GM21528 (cell line): ENCODE data around the gene FLOT1.

Experiments used
- ATAC-seq: cut with Tn5 transposase; IDR thresholded peaks from one replicate; pipeline ENCODE4 v1.9.1; 2021; ENCODE audit warnings: mild to moderate bottlenecking, moderate library complexity; ENCODE audit not compliant: unreplicated experiment, low FRiP score

Gene FLOT1

DNA sequence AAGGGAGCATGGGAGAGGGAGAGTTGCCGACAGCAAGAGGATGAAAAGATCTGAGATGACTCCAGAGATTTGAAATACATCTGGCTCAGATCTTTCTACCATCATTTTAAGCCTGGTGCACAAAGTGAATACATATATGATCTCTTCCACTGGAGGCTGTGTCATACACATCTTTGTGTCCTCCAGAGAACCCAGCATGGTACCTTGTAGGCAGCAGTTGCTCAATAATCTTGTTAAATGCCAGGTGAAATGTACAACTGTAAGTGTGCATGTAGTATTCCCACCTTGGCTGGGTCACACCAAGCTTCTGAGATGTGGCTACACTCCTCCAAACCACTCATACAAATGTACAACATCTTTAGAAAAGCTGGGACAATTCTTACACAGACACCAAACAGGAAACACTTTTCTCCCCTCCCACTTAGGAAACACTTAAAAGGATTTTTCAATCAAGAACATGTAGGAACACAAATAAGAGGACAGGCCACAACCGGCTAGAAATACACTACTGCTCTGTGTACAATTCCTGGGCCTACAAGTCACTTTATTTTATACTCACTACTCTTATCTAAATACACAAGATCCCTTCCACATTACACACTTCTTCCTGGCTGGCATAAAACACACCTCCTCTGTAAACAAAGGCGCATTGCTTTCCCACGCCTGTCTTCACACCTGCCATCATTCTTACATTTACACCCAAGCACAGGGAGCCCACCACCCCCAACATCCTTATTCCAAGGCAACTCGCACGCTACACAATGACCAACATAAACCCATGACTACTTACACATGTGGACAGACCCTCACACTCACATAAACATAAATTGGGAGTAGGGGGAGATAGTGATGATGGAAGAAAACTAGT is 5.6 kb upstream of the FLOT1 start:
- ATAC-seq: no peak

DNA sequence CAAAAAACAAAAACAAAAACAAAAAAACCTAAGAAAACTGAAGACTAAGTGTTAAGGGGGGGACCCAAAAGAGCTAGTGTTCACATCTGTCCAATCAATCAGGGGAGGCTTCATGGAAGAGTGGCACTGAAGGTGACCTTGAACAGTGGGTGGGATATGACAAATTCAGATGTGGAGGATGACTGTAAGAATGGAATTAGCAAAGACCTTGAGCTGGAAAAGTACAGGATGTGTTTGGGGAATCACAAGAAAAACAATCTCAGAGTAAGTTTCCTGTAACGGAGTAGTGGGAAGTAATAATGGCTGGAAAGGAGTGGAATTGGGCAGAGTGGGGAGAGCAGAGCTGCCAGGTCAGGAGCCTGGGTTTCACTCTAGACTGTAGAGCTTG is 4.8 kb upstream of the FLOT1 start:
- no peak for ATAC-seq

DNA sequence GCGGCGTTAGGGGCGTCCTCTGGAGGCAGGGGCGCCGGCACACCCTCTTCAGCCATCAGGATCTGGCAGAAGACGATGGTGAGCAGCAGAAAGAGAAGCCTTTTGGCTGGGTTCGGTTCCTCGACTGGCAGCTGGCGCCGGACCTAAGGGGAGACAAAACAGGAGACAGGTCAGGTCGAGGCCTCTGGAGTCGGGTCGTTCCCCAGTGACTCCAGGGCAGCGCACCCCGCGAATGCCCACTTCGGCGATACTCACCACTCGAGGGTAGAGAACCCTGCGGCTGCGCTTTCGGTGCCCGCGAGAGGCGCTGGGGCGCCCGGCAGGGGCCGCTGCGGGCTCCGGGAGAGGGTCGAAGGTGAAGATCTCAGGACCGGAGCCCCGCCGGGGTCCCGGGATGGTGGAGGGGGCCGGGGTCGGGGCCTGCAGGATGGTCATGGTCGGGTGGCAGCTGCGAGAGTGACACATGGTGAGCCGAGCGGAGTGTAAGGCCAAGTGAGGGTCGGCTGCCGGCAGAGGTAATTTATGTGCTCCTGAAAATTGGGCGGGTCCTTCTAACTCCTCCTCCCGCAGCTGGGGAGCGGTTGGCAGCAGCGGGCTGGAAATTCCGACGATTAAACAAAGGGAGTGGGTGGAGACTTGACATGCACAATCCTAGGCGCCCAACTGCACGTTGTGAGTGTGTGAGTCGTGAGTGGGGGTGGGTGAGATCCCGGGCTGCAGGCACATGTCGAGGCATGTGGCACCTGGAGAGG is 1.7 kb upstream of the FLOT1 start, which contains the start of gene IER3:
TSS of gene IER3 (minus strand) at position 494 of the 752 bp plus-strand sequence. CDS start at position 465, 29 bp downstream.
- peak; percentile 42 for ATAC-seq

DNA sequence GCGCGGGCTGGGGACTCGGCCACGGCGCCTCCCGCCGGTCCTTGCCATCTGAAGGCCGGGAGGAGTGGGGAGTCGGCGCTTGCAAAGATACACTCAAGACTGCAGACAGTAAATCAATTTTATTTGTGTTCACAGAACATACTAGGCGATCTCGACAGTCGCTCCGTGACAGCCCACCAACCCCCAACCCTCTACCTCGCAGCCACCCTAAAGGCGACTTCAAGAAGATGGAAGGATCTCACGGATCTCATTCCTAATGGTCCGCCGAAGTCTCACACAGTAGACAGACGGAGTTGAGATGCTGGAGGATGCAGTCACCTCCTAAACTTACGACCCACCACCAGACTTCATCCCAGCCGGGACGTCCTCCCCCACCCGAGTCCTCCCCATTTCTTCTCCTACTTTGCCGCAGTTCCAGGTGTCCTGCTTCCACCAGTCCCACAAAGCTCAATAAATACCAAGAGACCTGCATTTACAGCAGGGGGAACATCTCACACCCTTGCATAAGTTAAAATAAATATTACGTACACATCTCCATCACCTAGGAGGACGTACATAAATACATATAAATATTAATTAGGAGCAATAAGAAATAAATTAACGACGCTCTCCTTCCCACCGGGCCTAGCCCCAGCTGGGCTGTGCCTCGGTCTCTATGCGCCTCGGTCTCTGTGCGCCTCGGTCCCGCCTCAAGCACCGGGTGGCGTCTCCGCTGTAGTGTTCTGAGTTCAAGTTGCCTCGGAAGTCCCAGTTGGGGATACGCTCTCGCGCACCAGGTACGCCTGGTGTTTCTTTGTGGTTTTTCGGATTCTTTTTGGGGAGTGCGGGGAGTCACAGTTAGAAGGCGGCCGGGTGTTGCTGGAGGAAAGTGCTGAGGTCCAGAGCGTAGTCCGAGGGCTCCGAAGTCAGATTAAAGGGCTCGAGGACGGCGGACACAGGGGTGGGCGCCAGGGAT is 889 bp upstream of the FLOT1 start:
- peak; percentile 12 for ATAC-seq

DNA sequence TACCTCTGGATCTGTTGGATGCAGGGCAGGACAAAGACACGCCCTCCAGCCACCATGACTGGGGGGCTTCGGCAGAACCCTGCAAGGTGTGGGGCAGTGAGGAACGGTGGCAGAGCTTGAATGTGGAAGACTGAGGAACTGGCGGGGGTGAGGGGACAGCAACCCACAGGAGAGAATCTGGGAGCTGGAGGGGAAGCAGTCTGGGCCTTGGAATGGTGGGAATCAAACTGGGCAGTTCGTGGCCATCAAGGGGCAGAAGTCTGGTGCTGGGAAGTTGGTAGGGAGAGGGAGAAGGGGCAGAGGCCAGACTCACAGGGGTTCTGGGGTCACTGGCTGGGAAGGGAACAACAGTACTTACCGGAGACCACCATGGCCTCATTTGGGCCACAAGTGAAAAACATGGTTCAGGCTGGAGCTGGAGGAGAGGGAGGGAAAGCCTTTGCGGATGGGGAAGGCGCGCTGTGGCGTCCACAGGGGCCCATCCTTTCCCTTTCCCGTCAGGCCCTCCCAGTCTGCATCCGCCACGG is 635 bp downstream of the FLOT1 start:
- ATAC-seq: no peak

DNA sequence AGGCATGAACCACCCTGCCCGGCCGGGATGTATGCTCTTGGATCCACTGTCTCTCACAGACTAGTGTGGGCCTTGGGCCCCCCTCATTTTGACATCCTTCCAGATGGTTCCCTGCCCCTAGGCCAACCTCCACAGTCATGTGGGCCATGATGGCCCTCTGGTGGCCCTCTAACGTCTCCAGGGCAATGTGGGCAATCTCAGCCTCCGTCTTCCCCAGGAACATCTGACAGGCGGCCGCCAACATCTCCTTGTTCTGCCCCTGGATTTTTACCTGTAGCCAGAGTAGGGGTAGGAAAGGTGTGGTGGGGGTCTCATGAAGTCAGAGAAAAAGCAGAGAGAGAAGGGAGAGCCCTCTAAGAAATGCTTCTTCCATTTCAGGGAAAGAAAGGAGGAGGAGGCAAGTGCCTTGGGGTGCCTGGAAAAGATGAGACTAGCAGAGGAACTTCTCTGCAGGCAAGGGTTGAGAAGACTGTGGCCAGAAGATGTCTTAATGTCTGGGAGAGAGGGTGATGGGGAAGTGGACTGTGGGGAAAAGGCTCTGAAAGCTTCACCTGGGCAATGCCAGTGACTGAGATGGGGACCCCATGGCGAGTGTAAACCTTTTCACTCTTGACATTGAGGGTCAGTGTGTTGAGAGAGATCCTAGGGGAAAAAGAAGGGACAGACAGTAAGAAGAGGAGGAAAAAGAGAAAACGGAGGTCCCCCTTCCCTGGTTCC is 1.3 kb downstream of the FLOT1 start:
- ATAC-seq: no peak

DNA sequence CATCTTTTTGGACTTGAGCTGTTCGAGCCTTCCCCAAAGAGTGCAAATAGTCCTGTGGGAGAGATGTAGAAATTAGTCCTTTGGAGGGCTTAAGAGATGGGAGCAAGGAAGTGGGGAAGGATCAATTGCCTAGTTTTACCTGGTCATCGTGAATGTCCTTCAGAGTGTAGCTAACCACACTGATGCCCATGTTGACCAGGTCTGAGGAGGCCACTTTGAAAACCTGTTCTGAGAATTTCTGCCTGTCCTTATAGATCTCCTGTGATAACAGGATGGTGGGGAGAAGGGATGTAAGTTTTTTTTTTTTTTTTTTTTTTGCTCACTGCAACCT is 2.0 kb downstream of the FLOT1 start:
- no peak for ATAC-seq

DNA sequence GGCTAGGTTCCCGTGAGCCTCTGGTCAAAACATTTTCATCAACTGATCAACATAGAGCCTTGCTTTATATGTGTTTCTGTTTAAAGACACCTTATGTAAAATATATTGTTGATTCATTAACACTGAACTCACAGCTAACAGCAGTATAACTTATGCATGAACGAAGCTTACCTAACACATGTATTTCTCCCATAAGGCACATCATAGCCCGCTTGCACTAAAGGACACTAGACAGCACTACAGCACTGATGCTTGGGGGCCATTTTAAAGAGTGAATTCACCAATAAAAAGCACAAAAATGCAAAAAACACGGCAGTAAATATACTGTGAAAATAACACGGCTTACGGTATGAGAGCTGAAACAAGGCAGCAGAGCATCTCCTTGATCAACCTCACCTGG is 4.0 kb downstream of the FLOT1 start:
- ATAC-seq: no peak

DNA sequence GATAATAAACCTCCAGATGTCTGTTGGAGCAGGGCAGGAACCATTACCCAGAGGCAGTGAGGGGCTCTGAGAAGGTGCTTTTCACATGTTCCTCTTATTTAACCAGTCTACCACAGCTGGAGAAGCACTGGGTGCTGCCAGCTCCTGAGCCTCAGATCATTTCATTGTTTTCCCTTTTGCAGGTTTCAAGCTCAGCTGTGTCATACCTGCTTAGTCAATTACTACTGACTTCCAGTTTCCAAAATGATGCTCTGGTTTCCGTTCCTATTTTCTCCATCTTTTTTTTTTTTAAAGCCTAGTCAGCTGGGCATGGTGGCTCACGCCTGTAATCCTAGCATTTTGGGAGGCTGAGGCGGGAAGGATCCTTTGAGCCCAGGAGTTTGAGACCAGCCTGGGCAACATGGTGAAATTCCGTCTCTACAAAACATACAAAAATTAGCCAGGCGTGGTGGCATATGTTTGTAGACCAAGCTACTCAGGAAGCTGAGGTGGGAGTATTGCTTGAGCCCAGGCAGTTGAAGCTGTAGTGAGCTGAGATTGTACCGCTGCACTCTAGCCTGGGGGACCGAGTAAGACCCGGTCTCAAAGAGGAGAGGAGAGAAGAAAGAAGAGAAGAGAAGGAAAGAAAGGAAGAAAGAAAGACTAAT is 6.7 kb downstream of the FLOT1 start:
- no peak for ATAC-seq

DNA sequence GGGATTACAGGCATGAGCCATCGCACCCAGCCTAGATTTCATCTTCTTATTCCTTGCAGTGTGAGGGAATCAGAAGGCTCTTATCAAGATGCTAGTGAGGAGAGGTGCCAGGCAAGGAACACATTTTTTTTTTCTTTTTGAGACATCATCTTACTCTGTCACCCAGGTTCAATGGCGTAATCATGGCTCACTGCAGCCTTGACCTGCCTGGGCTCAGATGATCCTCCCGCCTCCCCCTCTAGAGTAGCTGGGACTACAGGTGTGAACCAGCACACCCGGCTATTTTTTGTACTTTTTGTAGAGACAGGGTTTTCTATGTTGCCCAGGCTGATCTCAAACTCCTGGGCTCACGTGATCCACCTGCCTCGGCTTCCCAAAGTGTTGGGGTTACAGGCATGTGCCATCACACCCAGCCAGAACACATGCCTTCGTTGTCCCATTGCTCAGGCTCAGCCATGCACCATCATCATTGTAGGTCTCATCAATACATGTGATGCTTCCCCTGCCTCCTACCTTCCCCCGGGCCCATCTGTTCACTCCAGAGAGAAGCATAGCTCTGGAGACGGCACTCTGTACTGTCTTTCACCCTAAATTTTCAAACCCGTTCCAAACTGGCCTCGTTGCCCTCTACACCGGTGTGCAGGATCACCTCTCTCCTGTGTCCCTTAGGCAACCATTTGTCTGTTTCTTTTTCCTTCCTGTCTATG is 10.1 kb downstream of the FLOT1 start:
- no peak for ATAC-seq

DNA sequence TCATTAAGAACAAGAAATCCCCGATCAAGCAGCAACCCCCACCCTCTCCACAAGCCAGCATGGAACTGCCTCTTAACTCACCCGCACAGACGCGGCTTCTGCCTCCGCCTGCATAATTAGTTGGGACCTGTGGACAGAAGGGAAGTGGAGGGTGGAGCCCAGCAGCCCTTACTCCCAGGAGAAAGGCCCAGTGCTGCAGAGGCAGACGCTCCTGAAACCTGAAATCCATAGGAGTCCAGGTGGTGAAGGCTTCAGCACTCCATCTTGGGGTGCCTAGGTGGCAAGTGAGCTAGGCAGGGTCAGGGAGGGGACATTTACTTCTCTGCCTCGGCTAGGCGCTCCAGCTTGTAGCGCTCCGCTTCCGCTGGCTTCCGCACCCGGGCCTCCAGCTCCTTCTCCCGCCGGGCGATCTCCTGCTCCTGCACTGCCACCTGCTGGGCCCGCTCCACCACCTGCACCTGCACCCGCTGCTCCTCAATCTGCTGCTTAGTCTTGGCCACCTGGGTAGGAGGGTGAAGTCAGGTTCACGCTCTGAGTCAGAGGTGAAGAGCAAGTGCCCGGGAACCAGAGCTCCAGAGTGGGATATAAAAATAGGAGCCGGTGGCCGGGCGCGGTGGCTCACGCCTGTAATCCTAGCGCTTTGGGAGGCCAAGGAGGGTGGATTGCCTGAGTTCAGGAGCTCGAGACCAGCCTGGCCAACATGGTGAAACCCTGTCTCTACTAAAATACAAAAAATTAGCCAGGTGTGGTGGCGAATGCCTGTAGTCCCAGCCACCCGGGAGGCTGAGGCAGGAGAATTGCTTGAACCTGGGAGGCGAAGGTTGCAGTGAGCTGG is 11.7 kb downstream of the FLOT1 start:
- ATAC-seq: no peak

DNA sequence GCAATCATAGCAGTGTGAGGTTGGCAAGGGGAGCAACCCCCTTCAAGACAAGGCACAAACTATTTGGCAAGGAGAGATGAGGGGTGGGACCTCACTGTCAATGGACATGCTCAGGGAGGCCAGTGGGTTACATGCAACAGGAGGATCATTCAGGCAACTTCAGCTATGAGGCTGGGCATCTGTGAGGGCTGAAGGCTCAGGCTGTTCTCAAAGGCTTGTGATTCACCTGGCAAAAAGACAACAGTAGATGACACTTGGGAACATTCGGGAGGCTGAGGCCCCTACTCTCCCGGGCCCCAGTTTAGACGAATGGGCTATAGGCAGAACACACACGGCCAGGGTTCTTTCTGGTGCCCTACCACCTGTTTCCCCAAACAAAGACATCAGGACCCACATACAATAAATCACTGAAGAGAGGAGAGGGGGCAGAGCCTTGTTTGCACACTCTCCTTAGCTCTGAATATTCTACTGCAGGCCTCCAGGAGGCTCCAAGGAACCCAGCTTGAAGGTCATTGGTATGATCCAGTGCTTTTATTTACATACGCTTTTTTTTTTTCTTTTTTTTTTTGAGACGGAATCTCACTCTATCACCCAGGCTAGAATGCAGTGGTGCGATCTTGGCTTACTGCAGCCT is 14.4 kb downstream of the FLOT1 start:
- ATAC-seq: no peak

DNA sequence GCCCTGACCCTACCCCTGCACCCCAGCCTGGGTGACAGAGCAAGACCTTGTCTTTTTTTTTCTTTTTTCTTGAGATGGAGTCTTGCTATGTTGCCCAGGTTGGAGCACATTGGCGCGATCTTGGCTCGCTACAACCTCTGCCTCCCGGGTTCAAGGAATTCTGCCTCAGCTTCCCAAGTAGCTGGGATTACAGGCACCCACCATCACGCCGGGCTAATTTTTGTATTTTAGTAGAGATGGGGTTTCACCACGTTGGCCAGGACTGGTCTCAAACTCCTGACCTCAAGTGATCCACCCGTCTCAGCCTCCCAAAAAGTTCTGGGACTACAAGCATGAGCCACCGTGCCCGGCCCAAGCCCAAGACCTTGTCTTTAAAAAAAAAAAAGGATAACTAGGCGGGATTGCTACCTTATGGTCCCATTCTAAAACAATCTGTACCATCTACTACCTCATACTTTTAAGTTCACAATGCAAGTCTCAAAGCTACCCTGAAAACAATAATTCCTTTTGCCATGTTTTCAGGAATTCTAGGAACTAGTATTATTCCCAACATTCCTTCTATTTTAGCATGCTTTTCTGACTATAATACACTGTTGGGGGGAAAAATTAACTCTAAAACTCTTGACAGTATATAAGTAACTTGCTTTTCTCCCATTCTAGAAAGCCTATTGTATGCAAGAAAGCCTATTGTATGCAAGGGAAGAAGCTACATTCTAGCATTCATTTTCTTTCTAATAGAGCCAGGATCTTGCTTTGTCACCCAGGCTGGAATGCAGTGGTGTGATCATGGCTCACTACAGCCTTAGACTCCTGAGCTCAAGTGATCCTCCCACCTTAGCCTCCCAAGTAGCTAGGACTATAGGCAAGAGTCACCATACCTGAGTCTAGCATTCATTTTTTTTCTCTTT is 15.7 kb downstream of the FLOT1 start:
- ATAC-seq: no peak

DNA sequence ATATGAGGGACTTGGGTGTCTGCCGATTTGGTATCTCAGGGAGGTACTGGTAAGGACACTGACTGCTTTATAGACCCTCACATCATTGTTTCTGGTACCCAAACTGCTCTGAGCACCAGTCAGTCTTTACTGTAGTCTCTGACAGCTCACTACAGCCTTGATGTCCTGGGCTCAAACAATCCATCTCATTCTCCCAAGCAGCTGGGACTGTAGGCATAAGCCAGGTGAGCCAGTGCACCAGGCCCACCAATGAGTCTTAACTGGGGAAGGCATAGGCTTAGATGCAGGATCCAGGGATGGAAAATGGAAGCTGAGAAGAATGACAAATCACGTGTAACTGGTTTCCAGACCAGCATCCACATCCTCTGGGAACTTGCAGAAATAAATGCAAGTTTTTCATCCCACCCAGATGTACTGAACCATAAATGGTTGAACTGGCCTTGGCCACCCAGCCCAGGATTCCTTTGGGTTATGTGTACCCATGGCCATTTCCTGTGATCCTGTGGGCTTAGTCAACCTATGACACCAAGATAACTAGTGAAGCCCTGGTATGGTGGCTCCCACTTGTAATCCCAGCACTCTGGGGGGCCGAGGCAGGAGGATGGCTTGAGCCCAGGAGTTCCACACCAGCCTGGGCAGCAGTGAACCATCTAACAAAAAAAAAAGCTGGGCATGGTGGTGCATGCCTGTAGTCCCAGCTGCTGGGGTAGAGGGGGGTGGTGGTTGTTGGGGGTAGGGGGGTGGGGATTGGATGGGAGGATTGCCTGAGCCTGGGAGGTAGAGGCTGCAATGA is 16.6 kb downstream of the FLOT1 start:
- ATAC-seq: no peak

DNA sequence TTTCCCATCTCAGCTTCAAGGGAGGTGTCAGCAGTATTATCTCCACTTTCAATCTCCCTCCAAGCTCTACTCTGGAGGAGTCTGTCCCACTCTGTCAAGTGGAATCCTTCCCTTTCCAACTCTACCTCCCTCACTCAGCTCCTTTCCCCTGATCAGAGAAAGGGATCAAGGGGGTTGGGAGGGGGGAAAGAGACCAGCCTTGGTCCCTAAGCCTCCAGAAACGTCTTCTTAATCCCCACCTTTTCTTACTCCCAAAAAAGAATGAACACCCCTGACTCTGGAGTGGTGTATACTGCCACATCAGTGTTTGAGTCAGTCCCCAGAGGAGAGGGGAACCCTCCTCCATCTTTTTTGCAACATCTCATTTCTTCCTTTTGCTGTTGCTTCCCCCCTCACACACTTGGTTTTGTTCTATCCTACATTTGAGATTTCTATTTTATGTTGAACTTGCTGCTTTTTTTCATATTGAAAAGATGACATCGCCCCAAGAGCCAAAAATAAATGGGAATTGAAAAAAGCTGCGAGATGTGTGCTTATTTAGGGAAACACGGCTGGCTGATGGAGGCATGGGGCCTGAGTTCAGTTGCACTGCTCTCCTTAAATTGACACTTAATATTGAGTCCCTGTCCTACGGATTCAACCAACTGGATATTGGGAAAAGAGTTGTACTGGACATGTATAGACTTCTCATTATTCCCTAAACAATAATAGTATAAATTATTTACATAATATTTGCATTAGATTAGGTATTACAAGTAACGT is 17.4 kb downstream of the FLOT1 start:
- ATAC-seq: no peak
